CD8-positive, alpha-beta memory T cell (primary cell): ENCODE measurements around the gene TCF7L2. TPM values are rescaled to one million over a fixed set of nuclear protein-coding genes. Genes with fewer than 3 reads are reported as not detected.

Experiments used
- CTCF ChIA-PET: fragments of 350-600 bp; sonication (Branson Sonifier 250); formaldehyde crosslinking; loops from one replicate; lab custom pipeline; 2021; ENCODE audit warnings: antibody characterized with exemption; lab: Charles Lee
- POLR2A ChIA-PET: fragments of 350-600 bp; sonication (Branson Sonifier 250); formaldehyde crosslinking; loops from one replicate; lab custom pipeline; 2021; ENCODE audit warnings: antibody characterized with exemption; lab: Charles Lee
- DNase-seq, 5 donors: peaks; one replicate each; pipeline versions ENCODE4 v3.0.0 to v3.0.0-alpha.2; 2020 to 2022; ENCODE audit warnings: mixed read lengths in 1 of 5
- H3K27ac ChIP-seq: one replicate; pipeline ENCODE4 v1.7.0; 2013; ENCODE audit warnings: low read depth, mild to moderate bottlenecking, low read length, moderate library complexity
- H3K27me3 ChIP-seq: 2 replicates; pipeline ENCODE4 v1.7.0; 2013; ENCODE audit warnings: low read length, mild to moderate bottlenecking; ENCODE audit not compliant: insufficient read depth, poor library complexity, severe bottlenecking
- H3K36me3 ChIP-seq: 2 replicates; pipeline ENCODE4 v1.7.0; 2013; ENCODE audit warnings: mild to moderate bottlenecking, low read length, moderate library complexity; ENCODE audit not compliant: insufficient read depth
- H3K4me1 ChIP-seq: 2 replicates; pipeline ENCODE4 v1.7.0; 2013; ENCODE audit warnings: mild to moderate bottlenecking, low read length, moderate library complexity; ENCODE audit not compliant: insufficient read depth
- H3K4me3 ChIP-seq: 2 replicates; pipeline ENCODE4 v1.7.0; 2013; ENCODE audit warnings: mild to moderate bottlenecking, low read length
- H3K9me3 ChIP-seq: 2 replicates; pipeline ENCODE4 v1.7.0; 2013; ENCODE audit warnings: mild to moderate bottlenecking, low read length
- H3K27ac Mint-ChIP-seq, 8 donors: one replicate each; pipeline ENCODE4 v1.8.0; 2020 to 2021; ENCODE audit warnings: mixed read lengths in 8 of 8, mild to moderate bottlenecking in 6 of 8, inconsistent platforms in 3 of 8, moderate library complexity in 3 of 8
- H3K27me3 Mint-ChIP-seq, 2 donors: one replicate each; pipeline ENCODE4 v1.8.0; 2020 to 2021; ENCODE audit warnings: mixed read lengths in 2 of 2, mild to moderate bottlenecking in 1 of 2, moderate library complexity in 1 of 2
- H3K36me3 Mint-ChIP-seq, 3 donors: one replicate each; pipeline ENCODE4 v1.8.0; 2020 to 2021; ENCODE audit warnings: mixed read lengths in 3 of 3, inconsistent platforms in 1 of 3, mild to moderate bottlenecking in 1 of 3
- H3K4me1 Mint-ChIP-seq, 3 donors: one replicate each; pipeline ENCODE4 v1.8.0; 2020 to 2021; ENCODE audit warnings: mixed read lengths in 3 of 3, inconsistent platforms in 1 of 3, mild to moderate bottlenecking in 1 of 3
- H3K4me3 Mint-ChIP-seq, 7 donors: one replicate each; pipeline ENCODE4 v1.8.0; 2020 to 2021; ENCODE audit warnings: mixed read lengths in 7 of 7, mild to moderate bottlenecking in 6 of 7, moderate library complexity in 4 of 7, inconsistent platforms in 2 of 7
- H3K9me3 Mint-ChIP-seq, 5 donors: one replicate each; pipeline ENCODE4 v1.8.0; 2020 to 2022; ENCODE audit warnings: mixed read lengths in 5 of 5, mild to moderate bottlenecking in 3 of 5, moderate library complexity in 2 of 5, inconsistent platforms in 1 of 5
- polyA plus RNA-seq: library from polyadenylated mRNA; unstranded; fragments of 300-500 nt; fragmentation: Illumina TruSeq; gene quantifications from one replicate; pipeline ENCODE4 v1.2.3, GENCODE V29; 2021
- total RNA-seq, 2 experiments: library from RNA; stranded (reverse); gene quantifications; one replicate each; pipeline ENCODE4 v1.2.3, GENCODE V29; 2021

The TCF7L2 gene
- total and polyA plus RNA-seq, 3 experiments from 2014 or later = 0.81 to 1.8 (median 0.89) TPM

DNA sequence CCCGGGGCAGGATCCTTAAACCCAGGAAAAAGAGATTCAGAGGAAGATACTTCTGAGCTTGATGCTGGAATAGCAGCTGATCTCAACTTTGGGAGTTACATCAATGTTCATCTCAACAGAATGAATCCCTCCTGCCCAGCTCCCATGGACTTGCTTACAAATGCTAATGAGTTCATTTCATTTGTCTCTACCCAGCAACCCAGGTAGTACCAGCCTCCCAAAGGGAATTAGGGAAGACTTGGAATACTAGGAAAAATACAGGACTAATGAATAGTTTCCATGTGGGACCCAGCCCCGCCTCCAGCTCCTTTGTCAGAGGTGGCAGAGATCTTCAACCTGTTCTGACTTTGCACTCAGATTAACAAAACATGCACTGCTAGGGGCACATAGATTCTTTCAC is 22.1 kb upstream of the TCF7L2 start:
- H3K4me3 Mint-ChIP-seq = no peak overlapping the region
- H3K27ac Mint-ChIP-seq = no peak overlapping the region
- ChIA-PET POLR2A (no interaction called here), CTCF (no interaction called here)
- peaks cover 0 to 16% (median 0%) of the 10 kb centered on the region in 3 donors for H3K36me3 Mint-ChIP-seq
- no peak for DNase-seq
- Histone ChIP-seq H3K27me3 (no peaks in the 10 kb centered on the region), H3K4me1 (no peaks in the 10 kb centered on the region), H3K9me3 (no peaks in the 10 kb centered on the region), H3K36me3 (no peaks in the 10 kb centered on the region), H3K27ac (no peak overlapping the region), H3K4me3 (no peak overlapping the region)
- peaks cover 9 to 11% of the 10 kb centered on the region in 2 donors for H3K27me3 Mint-ChIP-seq
- H3K4me1 Mint-ChIP-seq = no peaks in the 10 kb centered on the region
- peaks cover 7 to 26% (median 22%) of the 10 kb centered on the region in 5 donors for H3K9me3 Mint-ChIP-seq

- H3K27me3 Mint-ChIP-seq = peaks cover 9% of the 10 kb centered on the region in 2 donors
These were observed 17.4 kb upstream of the TCF7L2 start for GRCh38 chr10:112932658-112933057.

GRCh38 chr10:112934193-112934592 is 15.9 kb upstream of the TCF7L2 start:
- H3K9me3 Mint-ChIP-seq = peaks cover 7 to 23% (median 20%) of the 10 kb centered on the region in 5 donors
- no peaks in the 10 kb centered on the region for H3K4me1 ChIP-seq
- no peak overlapping the region for H3K27ac ChIP-seq
- no peak for DNase-seq
- CTCF ChIA-PET = no interaction called here
- H3K36me3 ChIP-seq = no peaks in the 10 kb centered on the region
- peaks cover 5 to 9% of the 10 kb centered on the region in 2 donors for H3K27me3 Mint-ChIP-seq
- no peak overlapping the region for H3K4me3 ChIP-seq
- H3K27me3 ChIP-seq = no peaks in the 10 kb centered on the region
- no peaks in the 10 kb centered on the region for H3K4me1 Mint-ChIP-seq
- POLR2A ChIA-PET = no interaction called here
- no peak overlapping the region for H3K4me3 Mint-ChIP-seq
- peaks cover 0 to 11% (median 0%) of the 10 kb centered on the region in 3 donors for H3K36me3 Mint-ChIP-seq
- H3K27ac Mint-ChIP-seq = no peak overlapping the region
- H3K9me3 ChIP-seq = no peaks in the 10 kb centered on the region

More at GRCh38 chr10:112932658-112933057, 17.4 kb upstream of the TCF7L2 start:
- no peaks in the 10 kb centered on the region for H3K9me3 ChIP-seq
- peaks cover 7 to 26% (median 22%) of the 10 kb centered on the region in 5 donors for H3K9me3 Mint-ChIP-seq
- H3K4me1 ChIP-seq = no peaks in the 10 kb centered on the region
- H3K27ac ChIP-seq = no peak overlapping the region
- DNase-seq = no peak
- H3K4me3 Mint-ChIP-seq = no peak overlapping the region
- no peaks in the 10 kb centered on the region for H3K27me3 ChIP-seq
- no peak overlapping the region for H3K27ac Mint-ChIP-seq
- H3K36me3 ChIP-seq = no peaks in the 10 kb centered on the region
- POLR2A ChIA-PET = interaction anchor here (0.7 kb wide), 1 partner anchor 39 kb away, joined by 3 read pairs; no protein-coding TSS in a partner anchor
- no peaks in the 10 kb centered on the region for H3K4me1 Mint-ChIP-seq
- CTCF ChIA-PET = interaction anchor here (1.3 kb wide), 1 partner anchor 39 kb away, joined by 3 read pairs; no protein-coding TSS in a partner anchor
- peaks cover 0 to 16% (median 0%) of the 10 kb centered on the region in 3 donors for H3K36me3 Mint-ChIP-seq
- H3K4me3 ChIP-seq = no peak overlapping the region

DNA sequence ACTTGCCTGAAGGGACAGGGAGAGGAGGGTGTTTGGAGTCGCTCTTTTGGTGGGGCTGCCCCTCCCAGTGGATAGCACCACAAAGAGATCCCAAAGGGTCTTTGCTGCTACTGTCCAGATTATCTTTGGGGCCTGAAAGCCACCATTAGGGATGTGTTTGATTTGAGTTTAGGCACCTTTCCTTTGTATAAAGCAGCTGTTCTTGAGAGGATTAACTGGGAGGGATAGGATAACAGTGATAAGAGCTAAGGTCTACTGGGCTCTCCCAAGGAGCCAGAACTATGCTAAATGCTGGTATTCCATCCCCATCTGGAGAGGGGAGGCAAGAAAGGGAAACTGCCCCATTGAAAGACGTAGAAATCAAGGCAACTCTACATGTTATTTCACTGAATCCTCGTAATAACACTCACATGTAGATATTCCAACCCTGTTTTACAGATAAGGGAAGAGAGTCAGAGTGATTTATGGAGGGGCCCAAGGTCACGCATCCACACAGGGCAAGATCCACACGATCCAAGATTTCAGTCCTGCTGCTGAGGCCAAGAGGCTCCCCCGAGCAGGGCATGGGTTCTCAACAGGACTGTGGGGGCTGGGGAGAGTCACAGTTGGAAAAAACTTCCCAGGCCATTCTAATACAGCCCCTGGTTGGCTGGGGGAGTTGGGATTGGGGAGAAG is 11.1 kb upstream of the TCF7L2 start:
- Histone ChIP-seq H3K4me1 (no peaks in the 10 kb centered on the region), H3K27me3 (no peaks in the 10 kb centered on the region), H3K4me3 (no peak overlapping the region), H3K9me3 (no peaks in the 10 kb centered on the region), H3K36me3 (no peaks in the 10 kb centered on the region), H3K27ac (no peak overlapping the region)
- Mint-ChIP-seq H3K9me3 (peaks cover 0 to 2% (median 0%) of the 10 kb centered on the region in 5 donors), H3K36me3 (no peaks in the 10 kb centered on the region), H3K27ac (no peak overlapping the region), H3K4me1 (no peaks in the 10 kb centered on the region), H3K27me3 (peaks cover 0 to 3% of the 10 kb centered on the region in 2 donors), H3K4me3 (no peak overlapping the region)
- POLR2A ChIA-PET = no interaction called here
- no peak for DNase-seq
- CTCF ChIA-PET = no interaction called here

DNA sequence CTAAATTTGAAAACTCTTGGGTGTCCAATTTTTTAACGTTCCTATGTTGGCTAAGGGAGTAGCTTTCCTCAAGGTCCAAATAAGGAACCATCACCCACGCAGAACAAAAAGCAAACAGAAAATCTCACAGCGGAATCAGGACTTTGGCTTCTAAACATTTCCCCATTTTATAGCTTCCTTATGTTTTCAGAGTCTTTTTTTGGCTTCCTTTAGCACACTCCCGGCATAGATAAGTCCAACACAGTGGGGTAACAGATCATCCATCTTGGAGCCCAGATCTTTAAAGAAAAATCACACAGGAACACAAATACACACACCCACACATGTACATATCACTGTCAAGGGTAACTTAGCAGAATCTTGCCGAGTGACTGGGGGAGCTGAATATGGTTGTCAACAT is 4.2 kb upstream of the TCF7L2 start:
- peaks cover 0 to 7% of the 10 kb centered on the region in 2 donors for H3K27me3 Mint-ChIP-seq
- POLR2A ChIA-PET = no interaction called here
- Histone ChIP-seq H3K4me1 (no peaks in the 10 kb centered on the region), H3K9me3 (no peaks in the 10 kb centered on the region), H3K36me3 (no peaks in the 10 kb centered on the region), H3K27me3 (no peaks in the 10 kb centered on the region), H3K4me3 (no peak overlapping the region), H3K27ac (no peak overlapping the region)
- CTCF ChIA-PET = no interaction called here
- DNase-seq = no peak
- H3K9me3 Mint-ChIP-seq = no peaks in the 10 kb centered on the region
- H3K27ac Mint-ChIP-seq = no peak overlapping the region
- H3K4me3 Mint-ChIP-seq = peak overlapping the region in 1 of 7 donors; percentile 8
- H3K36me3 Mint-ChIP-seq = peaks cover 0 to 6% (median 0%) of the 10 kb centered on the region in 3 donors
- peaks cover 13 to 24% (median 18%) of the 10 kb centered on the region in 3 donors for H3K4me1 Mint-ChIP-seq

- H3K36me3 Mint-ChIP-seq = peaks cover 0 to 9% (median 0%) of the 10 kb centered on the region in 3 donors
- no peak overlapping the region for H3K27ac Mint-ChIP-seq
- ChIA-PET POLR2A (no interaction called here), CTCF (no interaction called here)
- peak overlapping the region in 1 of 7 donors; percentile 48 for H3K4me3 Mint-ChIP-seq
- no peak for DNase-seq
- Histone ChIP-seq H3K27me3 (no peaks in the 10 kb centered on the region), H3K4me1 (no peaks in the 10 kb centered on the region), H3K4me3 (no peak overlapping the region), H3K27ac (no peak overlapping the region), H3K9me3 (no peaks in the 10 kb centered on the region), H3K36me3 (no peaks in the 10 kb centered on the region)
- H3K27me3 Mint-ChIP-seq = peaks cover 0 to 5% of the 10 kb centered on the region in 2 donors
- no peaks in the 10 kb centered on the region for H3K9me3 Mint-ChIP-seq
- H3K4me1 Mint-ChIP-seq = peaks cover 13 to 24% (median 20%) of the 10 kb centered on the region in 3 donors
These were observed 3.4 kb upstream of the TCF7L2 start for GRCh38 chr10:112946649-112947048.

- Histone ChIP-seq H3K9me3 (no peaks in the 10 kb centered on the region), H3K4me1 (peaks cover 9% of the 10 kb centered on the region), H3K36me3 (no peaks in the 10 kb centered on the region), H3K27ac (no peak overlapping the region), H3K4me3 (no peak overlapping the region), H3K27me3 (peaks cover 5% of the 10 kb centered on the region)
- Mint-ChIP-seq H3K27ac (peak overlapping the region in 6 of 8 donors; percentile 1 to 79 (median 11)), H3K36me3 (peaks cover 0 to 13% (median 0%) of the 10 kb centered on the region in 3 donors), H3K9me3 (no peaks in the 10 kb centered on the region), H3K4me3 (peak overlapping the region in 1 of 7 donors; percentile 94), H3K27me3 (peaks cover 0 to 10% of the 10 kb centered on the region in 2 donors), H3K4me1 (peaks cover 19 to 32% (median 28%) of the 10 kb centered on the region in 3 donors)
- no peak for DNase-seq
- ChIA-PET POLR2A (no interaction called here), CTCF (no interaction called here)
These were observed 1.9 kb upstream of the TCF7L2 start for GRCh38 chr10:112948196-112948595.

- H3K4me1 ChIP-seq = peaks cover 9% of the 10 kb centered on the region
- Mint-ChIP-seq H3K27me3 (peaks cover 0 to 20% of the 10 kb centered on the region in 2 donors), H3K4me1 (peaks cover 22 to 39% (median 28%) of the 10 kb centered on the region in 3 donors), H3K4me3 (peak overlapping the region; percentile 87 to 99 (median 94)), H3K36me3 (peaks cover 0 to 13% (median 0%) of the 10 kb centered on the region in 3 donors), H3K9me3 (no peaks in the 10 kb centered on the region), H3K27ac (peak overlapping the region; percentile 20 to 97 (median 84))
- no peaks in the 10 kb centered on the region for H3K9me3 ChIP-seq
- H3K27me3 ChIP-seq = peaks cover 5% of the 10 kb centered on the region
- peak overlapping the region; percentile 43 for H3K4me3 ChIP-seq
- ChIA-PET CTCF (no interaction called here), POLR2A (interaction anchor here (0.6 kb wide), 3 partner anchors 9 to 31 kb away, joined by 3 to 7 read pairs (median 4); no protein-coding TSS in a partner anchor)
- no peak overlapping the region for H3K27ac ChIP-seq
- DNase-seq = peak in 1 of 5 donors; percentile 10
- H3K36me3 ChIP-seq = no peaks in the 10 kb centered on the region
These were observed 764 bp upstream of the TCF7L2 start for GRCh38 chr10:112949143-112949823.
